IMR-90 (cell line): ENCODE results near the gene TRIM26. TPM values are rescaled to one million over a fixed set of nuclear protein-coding genes. Genes with fewer than 3 reads are reported as not detected.

Experiments used
- ATAC-seq: fragments of 200-7000 bp; cut with Tn5 transposase; 2 replicates; pipeline ENCODE4 v1.9.1; 2020; ENCODE audit warnings: low read depth, mild to moderate bottlenecking, moderate library complexity
- BruUV-seq: library from RNA; stranded (reverse); fragments of 400-500 nt; replicated peaks from 2 replicates; lab custom pipeline; 2021; lab: Mats Ljungman, UMichigan
- CTCF ChIA-PET: fragments of 300-600 bp; formaldehyde crosslinking; extraction: SDS; loops from one replicate; lab custom pipeline; 2021; ENCODE audit warnings: antibody characterized with exemption; lab: Yijun Ruan, JAX
- POLR2A ChIA-PET: fragments of 300-600 bp; sonication (Branson Sonifier 250); formaldehyde crosslinking; loops from one replicate; lab custom pipeline; 2022; ENCODE audit warnings: antibody characterized with exemption; ENCODE audit not compliant: unreplicated experiment; lab: Charles Lee
- DNase-seq: peaks from one replicate; pipeline ENCODE4 v3.0.0; 2013
- H2AFZ ChIP-seq: replicated peaks from 2 replicates; pipeline ENCODE3; 2013; ENCODE audit warnings: low read length, mild to moderate bottlenecking; ENCODE audit not compliant: poor library complexity
- H2AK5ac ChIP-seq: 2 replicates; pipeline ENCODE4 v1.6.1; 2013; ENCODE audit warnings: low read depth, low read length, inconsistent platforms
- H2AK9ac ChIP-seq: replicated peaks from 2 replicates; pipeline ENCODE3; 2013; ENCODE audit warnings: mild to moderate bottlenecking, low read depth, low read length, moderate library complexity; ENCODE audit not compliant: poor library complexity
- H2BK120ac ChIP-seq: 2 replicates; pipeline ENCODE4 v1.6.1; 2013; ENCODE audit warnings: low read depth, low read length, inconsistent platforms
- H2BK15ac ChIP-seq: 3 replicates; pipeline ENCODE4 v1.6.1; 2013; ENCODE audit warnings: low read depth, low read length, inconsistent platforms
- H2BK20ac ChIP-seq: 2 replicates; pipeline ENCODE4 v1.6.1; 2013; ENCODE audit warnings: low read depth, mild to moderate bottlenecking, inconsistent platforms, low read length, moderate library complexity
- H2BK5ac ChIP-seq: 2 replicates; pipeline ENCODE4 v1.6.1; 2013; ENCODE audit warnings: mild to moderate bottlenecking, low read depth, low read length, inconsistent platforms; ENCODE audit not compliant: poor library complexity, severe bottlenecking
- H3K14ac ChIP-seq: replicated peaks from 2 replicates; pipeline ENCODE4 v1.6.1; 2013; ENCODE audit warnings: low read depth, low read length, inconsistent platforms
- H3K18ac ChIP-seq: 2 replicates; pipeline ENCODE4 v1.6.1; 2013; ENCODE audit warnings: low read depth, low read length, control low read depth
- H3K23ac ChIP-seq: 2 replicates; pipeline ENCODE4 v1.6.1; 2013; ENCODE audit warnings: low read depth, low read length, inconsistent platforms
- H3K27ac ChIP-seq: 2 replicates; pipeline ENCODE4 v1.5.1; 2013; ENCODE audit warnings: mild to moderate bottlenecking, control low read depth, low read length; ENCODE audit not compliant: insufficient read depth
- H3K27me3 ChIP-seq: 2 replicates; pipeline ENCODE4 v1.6.1; 2013; ENCODE audit warnings: low read length; ENCODE audit not compliant: control insufficient read depth, insufficient read depth
- H3K36me3 ChIP-seq: 2 replicates; pipeline ENCODE4 v1.6.1; 2013; ENCODE audit warnings: low read length, mixed read lengths; ENCODE audit not compliant: control insufficient read depth, insufficient read depth
- H3K4ac ChIP-seq: 2 replicates; pipeline ENCODE4 v1.6.1; 2013; ENCODE audit warnings: low read depth, low read length, inconsistent platforms
- H3K4me1 ChIP-seq: 2 replicates; pipeline ENCODE4 v1.6.1; 2013; ENCODE audit warnings: low read length, mixed read lengths; ENCODE audit not compliant: control insufficient read depth, insufficient read depth
- H3K4me2 ChIP-seq: 2 replicates; pipeline ENCODE4 v1.6.1; 2013; ENCODE audit warnings: low read depth, mild to moderate bottlenecking, control low read depth, low read length, moderate library complexity
- H3K4me3 ChIP-seq: 2 replicates; pipeline ENCODE4 v1.5.1; 2013; ENCODE audit warnings: low read depth, mild to moderate bottlenecking, control low read depth, low read length, moderate library complexity; ENCODE audit not compliant: insufficient read depth
- H3K56ac ChIP-seq: 2 replicates; pipeline ENCODE4 v1.6.1; 2013; ENCODE audit warnings: low read length, inconsistent platforms; ENCODE audit not compliant: insufficient read depth; ENCODE audit errors: extremely low read depth
- H3K79me1 ChIP-seq, 2 experiments: 2 replicates each; pipeline ENCODE4 v1.6.1; 2013; ENCODE audit warnings: low read length in 2 of 2, inconsistent platforms in 1 of 2, low read depth in 1 of 2
- H3K9ac ChIP-seq: 2 replicates; pipeline ENCODE4 v1.6.1; 2013; ENCODE audit warnings: low read depth, low read length, control low read depth
- H3K9me1 ChIP-seq: 2 replicates; pipeline ENCODE4 v1.6.1; 2013; ENCODE audit warnings: low read length, inconsistent platforms; ENCODE audit not compliant: insufficient read depth
- H3K9me3 ChIP-seq: 2 replicates; pipeline ENCODE4 v1.6.1; 2013; ENCODE audit warnings: low read length; ENCODE audit not compliant: control insufficient read depth, insufficient read depth
- H4K20me1 ChIP-seq: 2 replicates; pipeline ENCODE4 v1.6.1; 2013; ENCODE audit warnings: low read length, inconsistent platforms; ENCODE audit not compliant: insufficient read depth
- H4K5ac ChIP-seq: 2 replicates; pipeline ENCODE4 v1.6.1; 2013; ENCODE audit warnings: mild to moderate bottlenecking, low read depth, low read length, control low read depth
- H4K8ac ChIP-seq, 2 experiments: 2 replicates each; pipeline ENCODE4 v1.6.1; 2013; ENCODE audit warnings: low read depth in 2 of 2, low read length in 2 of 2, control low read depth in 1 of 2, inconsistent platforms in 1 of 2
- H4K91ac ChIP-seq: 2 replicates; pipeline ENCODE4 v1.6.1; 2013; ENCODE audit warnings: low read depth, low read length, inconsistent platforms; ENCODE audit not compliant: insufficient read depth
- BHLHE40 ChIP-seq: fragments of 150-350 bp; IDR thresholded peaks from 2 replicates; pipeline ENCODE4 v1.6.1; 2016; ENCODE audit warnings: mild to moderate bottlenecking, low read depth, low read length
- CHD1 ChIP-seq: IDR thresholded peaks from 2 replicates; pipeline ENCODE4 v1.6.1; 2012; ENCODE audit warnings: low read depth, low read length, improper control_type of control experiment
- CTCF ChIP-seq: conservative IDR thresholded peaks from 2 replicates; pipeline ENCODE4 v1.5.1; 2012; ENCODE audit warnings: mild to moderate bottlenecking, low read depth, low read length, improper control_type of control experiment
- FOS ChIP-seq: fragments of 150-350 bp; IDR thresholded peaks from 2 replicates; pipeline ENCODE4 v1.6.1; 2016; ENCODE audit warnings: low read depth, low read length
- MAFK ChIP-seq: IDR thresholded peaks from 2 replicates; pipeline ENCODE4 v1.6.1; 2012; ENCODE audit warnings: low read depth, low read length, improper control_type of control experiment
- MAZ ChIP-seq: IDR thresholded peaks from 2 replicates; pipeline ENCODE4 v1.6.1; 2012; ENCODE audit warnings: low read depth, mild to moderate bottlenecking, low read length, improper control_type of control experiment, moderate library complexity, borderline replicate concordance
- MXI1 ChIP-seq: IDR thresholded peaks from 2 replicates; pipeline ENCODE4 v1.6.1; 2012; ENCODE audit warnings: low read depth, mild to moderate bottlenecking, low read length, moderate library complexity, borderline replicate concordance
- NFE2L2 ChIP-seq: fragments of 150-350 bp; IDR thresholded peaks from 2 replicates; pipeline ENCODE4 v1.6.1; 2016; ENCODE audit warnings: low read depth, mild to moderate bottlenecking, low read length
- POLR2A ChIP-seq: IDR thresholded peaks from 2 replicates; pipeline ENCODE4 v1.6.1; 2012; ENCODE audit warnings: mild to moderate bottlenecking, low read depth, low read length
- RCOR1 ChIP-seq: IDR thresholded peaks from 2 replicates; pipeline ENCODE4 v1.6.1; 2012; ENCODE audit warnings: mild to moderate bottlenecking, low read length, improper control_type of control experiment; ENCODE audit not compliant: insufficient replicate concordance
- WGBS, 2 experiments: methylation state at CpG; one replicate each; pipeline versions ENCODE4 v1.1.5 to v1.1.7; 2013; ENCODE audit warnings: missing lambda C conversion rate in 2 of 2; ENCODE audit not compliant: insufficient read length in 1 of 2; ENCODE audit errors: extremely low coverage in 2 of 2; 5-methylcytosine and 5-hydroxymethylcytosine counted together
- dilution Hi-C: fragments of 300-500 bp; cut with HindIII; formaldehyde crosslinking; loops from one replicate; pipeline ENCODE4 v1.14.3; 2018; ENCODE audit warnings: low sequenced_read_pairs; ENCODE audit not compliant: unreplicated experiment
- in situ Hi-C: fragments of 300-500 bp; cut with MboI; formaldehyde crosslinking; loops from 3 replicates; pipeline ENCODE4 v1.14.3; 2019; ENCODE audit warnings: low sequenced_read_pairs, inconsistent platforms, mixed read lengths
- intact Hi-C: fragments of 100-400 bp; cut with micrococcal nuclease; formaldehyde crosslinking; loops from 2 replicates; pipeline ENCODE4 v1.10.0; 2022
- polyA plus RNA-seq, 3 experiments: library from polyadenylated mRNA; depleted of rRNA; stranded (reverse); fragments of >200 nt; gene quantifications; 2 replicates each; pipeline ENCODE4 v1.2.3, GENCODE V29; 2012; ENCODE audit warnings: low replicate concordance in 1 of 3
- total RNA-seq: library from RNA; depleted of rRNA; stranded (reverse); fragments of >200 nt; gene quantifications from 2 replicates; pipeline ENCODE4 v1.2.3, GENCODE V29; 2012

TRIM26 gene
- total and polyA plus RNA-seq, 2 of the 4 experiments (the other 2 are of a cell fraction): 22.6 to 23.8 TPM

- no peak within 1 kb of the TSS for H2BK5ac ChIP-seq
- H3K18ac ChIP-seq: no peak within 1 kb of the TSS
- DNase-seq (no peak), ATAC-seq (no peak)
- H3K4ac ChIP-seq: no peak within 1 kb of the TSS
- dilution Hi-C loops: no loop called here
- CTCF ChIA-PET: no interaction called here
- H2BK20ac ChIP-seq: no peak within 1 kb of the TSS
- H3K27ac ChIP-seq: no peak within 1 kb of the TSS
- TF ChIP-seq FOS: no peak
- no peak for TF ChIP-seq POLR2A
- TF ChIP-seq MXI1: no peak
- no peak for TF ChIP-seq CHD1
- TF ChIP-seq MAFK: no peak
- no peak for TF ChIP-seq RCOR1
- no peak for TF ChIP-seq BHLHE40
- no peak for TF ChIP-seq MAZ
- no peak for TF ChIP-seq CTCF
- TF ChIP-seq NFE2L2: no peak
- no peak within 1 kb of the TSS for H2BK120ac ChIP-seq
- no peak within 1 kb of the TSS for H3K4me2 ChIP-seq
- H4K20me1 ChIP-seq: no peaks in the 10 kb centered on the region
- H3K9me1 ChIP-seq: no peaks in the 10 kb centered on the region
- no peaks in the 10 kb centered on the region for H3K79me1 ChIP-seq
- POLR2A ChIA-PET: no interaction called here
- H2AFZ ChIP-seq: no peak within 1 kb of the TSS
- H3K4me1 ChIP-seq: no peaks in the 10 kb centered on the region
- peaks cover 20% of the 10 kb centered on the region for H3K27me3 ChIP-seq
- H2AK9ac ChIP-seq: no peak within 1 kb of the TSS
- H4K5ac ChIP-seq: no peak within 1 kb of the TSS
- H4K91ac ChIP-seq: no peak within 1 kb of the TSS
- no peak within 1 kb of the TSS for H3K9ac ChIP-seq
- no peak within 1 kb of the TSS for H4K8ac ChIP-seq
- no peak within 1 kb of the TSS for H3K23ac ChIP-seq
- no peak within 1 kb of the TSS for H2AK5ac ChIP-seq
- BruUV-seq: no TSS peak
- H2BK15ac ChIP-seq: no peak within 1 kb of the TSS
- no peak within 1 kb of the TSS for H3K56ac ChIP-seq
- H3K4me3 ChIP-seq: no peak within 1 kb of the TSS
- H3K36me3 ChIP-seq: no peaks in the 10 kb centered on the region
- intact Hi-C loops: no loop called here
- in situ Hi-C loops: loop anchor here (10.0 kb wide), 1 partner anchor 291 kb away; no protein-coding TSS in a partner anchor
- H3K9me3 ChIP-seq: no peaks in the 10 kb centered on the region
- no CpG with 5 or more reads among the region's 4 CpGs for WGBS, 2 experiments
- no peak within 1 kb of the TSS for H3K14ac ChIP-seq
These were observed 77.4 kb downstream of the TRIM26 start, which contains the start of gene TRIM40 for GRCh38 chr6:30135757-30136156. TRIM40 (plus strand) TSS chr6:30136140; CDS start chr6:30137037, 897 bp downstream.
